HEK293 (cell line): ENCODE measurements around the gene CRYBA2.

ENCODE experiments used
- ATF2 ChIP-seq: fragments of 450-650 bp; formaldehyde crosslinking; IDR thresholded peaks from 2 replicates; pipeline ENCODE4 v1.5.1; 2016; ENCODE audit warnings: missing biosample characterization, missing genetic modification characterization, low read depth
- IKZF3 ChIP-seq: fragments of 450-650 bp; IDR thresholded peaks from 2 replicates; pipeline ENCODE4 v1.5.0; 2018; ENCODE audit warnings: missing biosample characterization, mild to moderate bottlenecking, missing genetic modification characterization, moderate library complexity
- KLF17 ChIP-seq: fragments of 450-650 bp; formaldehyde crosslinking; IDR thresholded peaks from 2 replicates; pipeline ENCODE4 v1.5.1; 2016; ENCODE audit warnings: missing biosample characterization, missing genetic modification characterization
- PBX3 ChIP-seq: sonication (generic); formaldehyde crosslinking; IDR thresholded peaks from 2 replicates; pipeline ENCODE4 v1.8.1; 2022; ENCODE audit warnings: mild to moderate bottlenecking, moderate library complexity, missing genetic modification reagents
- RBAK ChIP-seq: fragments of 450-650 bp; formaldehyde crosslinking; IDR thresholded peaks from 2 replicates; pipeline ENCODE4 v1.5.1; 2016; ENCODE audit warnings: missing biosample characterization, missing genetic modification characterization
- TRIM28 ChIP-seq: IDR thresholded peaks from 2 replicates; pipeline ENCODE4 v1.6.1; 2011; ENCODE audit warnings: low read length, control low read depth, borderline replicate concordance
- TSHZ1 ChIP-seq: fragments of 450-650 bp; formaldehyde crosslinking; IDR thresholded peaks from 2 replicates; pipeline ENCODE4 v1.5.1; 2016; ENCODE audit warnings: missing biosample characterization, missing genetic modification characterization, borderline replicate concordance
- YY2 ChIP-seq: fragments of 450-650 bp; formaldehyde crosslinking; IDR thresholded peaks from 2 replicates; pipeline ENCODE4 v1.5.1; 2016; ENCODE audit warnings: missing biosample characterization, missing genetic modification characterization
- ZNF114 ChIP-seq: fragments of 450-650 bp; formaldehyde crosslinking; IDR thresholded peaks from 2 replicates; pipeline ENCODE4 v1.5.0; 2017; ENCODE audit warnings: missing biosample characterization, missing genetic modification characterization
- ZNF174 ChIP-seq: fragments of 450-650 bp; formaldehyde crosslinking; IDR thresholded peaks from 2 replicates; pipeline ENCODE4 v1.5.0; 2017; ENCODE audit warnings: missing biosample characterization, mild to moderate bottlenecking, missing genetic modification characterization
- ZNF18 ChIP-seq: fragments of 450-650 bp; formaldehyde crosslinking; IDR thresholded peaks from 2 replicates; pipeline ENCODE4 v1.5.1; 2016; ENCODE audit warnings: missing biosample characterization, missing genetic modification characterization
- ZNF324 ChIP-seq: fragments of 450-650 bp; formaldehyde crosslinking; IDR thresholded peaks from 2 replicates; pipeline ENCODE4 v1.5.1; 2016; ENCODE audit warnings: missing biosample characterization, missing genetic modification characterization
- ZNF404 ChIP-seq: fragments of 450-650 bp; formaldehyde crosslinking; IDR thresholded peaks from 2 replicates; pipeline ENCODE4 v1.5.1; 2017; ENCODE audit warnings: missing biosample characterization, missing genetic modification characterization
- ZNF423 ChIP-seq: fragments of 450-650 bp; formaldehyde crosslinking; IDR thresholded peaks from 2 replicates; pipeline ENCODE4 v1.5.1; 2016; ENCODE audit warnings: missing biosample characterization, missing genetic modification characterization
- ZNF426 ChIP-seq: fragments of 450-650 bp; formaldehyde crosslinking; IDR thresholded peaks from 2 replicates; pipeline ENCODE4 v1.5.1; 2017; ENCODE audit warnings: missing biosample characterization, missing genetic modification characterization, mild to moderate bottlenecking, inconsistent platforms, moderate library complexity
- ZNF514 ChIP-seq: fragments of 450-650 bp; formaldehyde crosslinking; IDR thresholded peaks from 2 replicates; pipeline ENCODE4 v1.5.1; 2016; ENCODE audit warnings: missing biosample characterization, missing genetic modification characterization
- ZNF561 ChIP-seq: fragments of 450-650 bp; IDR thresholded peaks from 2 replicates; pipeline ENCODE4 v1.5.1; 2018; ENCODE audit warnings: missing biosample characterization, missing genetic modification characterization, borderline replicate concordance
- ZSCAN16 ChIP-seq: fragments of 450-650 bp; formaldehyde crosslinking; IDR thresholded peaks from 2 replicates; pipeline ENCODE4 v1.5.1; 2016; ENCODE audit warnings: missing biosample characterization, missing genetic modification characterization
- TF ChIP-seq, protein P1 (sequence below): fragments of 450-650 bp; formaldehyde crosslinking; IDR thresholded peaks from 2 replicates; pipeline ENCODE4 v1.5.1; 2016; ENCODE audit warnings: missing biosample characterization, missing genetic modification characterization
- TF ChIP-seq, protein P2 (sequence below): fragments of 450-650 bp; formaldehyde crosslinking; IDR thresholded peaks from 2 replicates; pipeline ENCODE4 v1.5.1; 2016; ENCODE audit warnings: missing biosample characterization, missing genetic modification characterization, borderline replicate concordance
- TF ChIP-seq, protein P3 (sequence below): fragments of 450-650 bp; formaldehyde crosslinking; IDR thresholded peaks from 2 replicates; pipeline ENCODE4 v1.5.1; 2016; ENCODE audit warnings: missing biosample characterization, missing genetic modification characterization
- TF ChIP-seq, protein P4 (sequence below): fragments of 450-650 bp; formaldehyde crosslinking; IDR thresholded peaks from 2 replicates; pipeline ENCODE4 v1.5.1; 2016; ENCODE audit warnings: missing biosample characterization, missing genetic modification characterization

CRYBA2 gene

DNA sequence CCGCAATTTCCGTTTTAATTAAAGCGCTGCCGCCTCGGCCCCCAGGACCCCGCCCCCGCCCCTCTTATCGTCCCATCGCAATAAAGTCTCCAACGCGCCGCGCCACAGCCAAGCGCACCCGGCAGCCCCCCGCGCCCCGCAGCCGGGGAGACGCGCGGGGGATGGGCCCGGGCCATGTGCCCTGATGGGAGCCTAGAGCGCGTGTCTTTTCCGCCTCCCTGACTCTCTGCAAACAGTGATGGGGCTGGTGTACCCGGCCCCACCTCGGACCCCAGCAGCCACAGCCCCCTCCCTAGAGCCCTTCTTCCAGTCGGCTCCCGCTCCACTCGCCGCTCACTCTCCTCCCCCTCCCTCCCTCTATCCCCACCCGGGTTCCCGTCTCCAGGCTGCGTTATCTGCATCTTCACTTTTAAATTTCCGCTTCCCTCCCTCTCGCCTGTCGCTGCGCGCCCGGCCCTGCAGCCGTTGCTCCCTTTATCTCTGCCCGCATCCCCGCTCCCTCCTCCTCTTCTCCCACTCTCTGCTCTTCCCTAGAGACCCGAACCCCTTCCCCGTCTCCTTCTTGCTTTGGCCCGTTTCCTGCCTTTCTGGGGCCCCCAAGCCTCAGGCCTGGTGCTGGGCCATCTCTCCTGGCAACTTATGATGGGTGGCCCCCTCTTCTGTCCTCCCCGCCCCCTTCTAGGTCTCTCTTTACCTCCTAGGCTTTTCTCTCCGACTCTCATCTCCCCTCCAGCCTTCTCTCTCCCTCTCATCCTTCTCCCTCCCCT is 7.7 kb downstream of the CRYBA2 start (continued):
- TF ChIP-seq ZNF18 (no peak), KLF17 (no peak), ZNF174 (tag by site-specific recombination) (no peak), ATF2 (no peak), IKZF3 (tag by site-specific recombination) (no peak), TRIM28 (no peak), ZNF404 (tag by site-specific recombination) (no peak), ZNF561 (no peak), RBAK (tag by site-specific recombination) (no peak), TSHZ1 (tag by site-specific recombination) (no peak), ZNF114 (tag by site-specific recombination) (no peak), ZNF426 (tag by site-specific recombination) (no peak), YY2 (tag by site-specific recombination) (no peak), ZNF514 (tag by site-specific recombination) (no peak), ZSCAN16 (tag by site-specific recombination) (no peak), ZNF423 (no peak), PBX3 (CRISPR knock-in tag) (no peak), ZNF324 (tag by site-specific recombination) (no peak)
- TF ChIP-seq, protein P1, sequence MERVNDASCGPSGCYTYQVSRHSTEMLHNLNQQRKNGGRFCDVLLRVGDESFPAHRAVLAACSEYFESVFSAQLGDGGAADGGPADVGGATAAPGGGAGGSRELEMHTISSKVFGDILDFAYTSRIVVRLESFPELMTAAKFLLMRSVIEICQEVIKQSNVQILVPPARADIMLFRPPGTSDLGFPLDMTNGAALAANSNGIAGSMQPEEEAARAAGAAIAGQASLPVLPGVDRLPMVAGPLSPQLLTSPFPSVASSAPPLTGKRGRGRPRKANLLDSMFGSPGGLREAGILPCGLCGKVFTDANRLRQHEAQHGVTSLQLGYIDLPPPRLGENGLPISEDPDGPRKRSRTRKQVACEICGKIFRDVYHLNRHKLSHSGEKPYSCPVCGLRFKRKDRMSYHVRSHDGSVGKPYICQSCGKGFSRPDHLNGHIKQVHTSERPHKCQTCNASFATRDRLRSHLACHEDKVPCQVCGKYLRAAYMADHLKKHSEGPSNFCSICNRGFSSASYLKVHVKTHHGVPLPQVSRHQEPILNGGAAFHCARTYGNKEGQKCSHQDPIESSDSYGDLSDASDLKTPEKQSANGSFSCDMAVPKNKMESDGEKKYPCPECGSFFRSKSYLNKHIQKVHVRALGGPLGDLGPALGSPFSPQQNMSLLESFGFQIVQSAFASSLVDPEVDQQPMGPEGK (tag by site-specific recombination), result peak; percentile 26; the same call in 1 of the 2 replicates
- TF ChIP-seq, protein P2, sequence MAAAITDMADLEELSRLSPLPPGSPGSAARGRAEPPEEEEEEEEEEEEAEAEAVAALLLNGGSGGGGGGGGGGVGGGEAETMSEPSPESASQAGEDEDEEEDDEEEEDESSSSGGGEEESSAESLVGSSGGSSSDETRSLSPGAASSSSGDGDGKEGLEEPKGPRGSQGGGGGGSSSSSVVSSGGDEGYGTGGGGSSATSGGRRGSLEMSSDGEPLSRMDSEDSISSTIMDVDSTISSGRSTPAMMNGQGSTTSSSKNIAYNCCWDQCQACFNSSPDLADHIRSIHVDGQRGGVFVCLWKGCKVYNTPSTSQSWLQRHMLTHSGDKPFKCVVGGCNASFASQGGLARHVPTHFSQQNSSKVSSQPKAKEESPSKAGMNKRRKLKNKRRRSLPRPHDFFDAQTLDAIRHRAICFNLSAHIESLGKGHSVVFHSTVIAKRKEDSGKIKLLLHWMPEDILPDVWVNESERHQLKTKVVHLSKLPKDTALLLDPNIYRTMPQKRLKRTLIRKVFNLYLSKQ (tag by site-specific recombination), result no peak
- TF ChIP-seq, protein P3, sequence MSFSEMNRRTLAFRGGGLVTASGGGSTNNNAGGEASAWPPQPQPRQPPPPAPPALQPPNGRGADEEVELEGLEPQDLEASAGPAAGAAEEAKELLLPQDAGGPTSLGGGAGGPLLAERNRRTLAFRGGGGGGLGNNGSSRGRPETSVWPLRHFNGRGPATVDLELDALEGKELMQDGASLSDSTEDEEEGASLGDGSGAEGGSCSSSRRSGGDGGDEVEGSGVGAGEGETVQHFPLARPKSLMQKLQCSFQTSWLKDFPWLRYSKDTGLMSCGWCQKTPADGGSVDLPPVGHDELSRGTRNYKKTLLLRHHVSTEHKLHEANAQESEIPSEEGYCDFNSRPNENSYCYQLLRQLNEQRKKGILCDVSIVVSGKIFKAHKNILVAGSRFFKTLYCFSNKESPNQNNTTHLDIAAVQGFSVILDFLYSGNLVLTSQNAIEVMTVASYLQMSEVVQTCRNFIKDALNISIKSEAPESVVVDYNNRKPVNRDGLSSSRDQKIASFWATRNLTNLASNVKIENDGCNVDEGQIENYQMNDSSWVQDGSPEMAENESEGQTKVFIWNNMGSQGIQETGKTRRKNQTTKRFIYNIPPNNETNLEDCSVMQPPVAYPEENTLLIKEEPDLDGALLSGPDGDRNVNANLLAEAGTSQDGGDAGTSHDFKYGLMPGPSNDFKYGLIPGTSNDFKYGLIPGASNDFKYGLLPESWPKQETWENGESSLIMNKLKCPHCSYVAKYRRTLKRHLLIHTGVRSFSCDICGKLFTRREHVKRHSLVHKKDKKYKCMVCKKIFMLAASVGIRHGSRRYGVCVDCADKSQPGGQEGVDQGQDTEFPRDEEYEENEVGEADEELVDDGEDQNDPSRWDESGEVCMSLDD, result no peak
- TF ChIP-seq, protein P4, sequence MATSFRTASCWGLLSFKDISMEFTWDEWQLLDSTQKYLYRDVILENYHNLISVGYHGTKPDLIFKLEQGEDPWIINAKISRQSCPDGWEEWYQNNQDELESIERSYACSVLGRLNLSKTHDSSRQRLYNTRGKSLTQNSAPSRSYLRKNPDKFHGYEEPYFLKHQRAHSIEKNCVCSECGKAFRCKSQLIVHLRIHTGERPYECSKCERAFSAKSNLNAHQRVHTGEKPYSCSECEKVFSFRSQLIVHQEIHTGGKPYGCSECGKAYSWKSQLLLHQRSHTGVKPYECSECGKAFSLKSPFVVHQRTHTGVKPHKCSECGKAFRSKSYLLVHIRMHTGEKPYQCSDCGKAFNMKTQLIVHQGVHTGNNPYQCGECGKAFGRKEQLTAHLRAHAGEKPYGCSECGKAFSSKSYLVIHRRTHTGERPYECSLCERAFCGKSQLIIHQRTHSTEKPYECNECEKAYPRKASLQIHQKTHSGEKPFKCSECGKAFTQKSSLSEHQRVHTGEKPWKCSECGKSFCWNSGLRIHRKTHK (tag by site-specific recombination), result no peak
